GM12891 (cell line): ENCODE measurements around the gene DEPDC4.

Source experiments
- PAX5 ChIP-seq: IDR thresholded peaks from 2 replicates; pipeline ENCODE4 v1.6.1; 2011; ENCODE audit warnings: low read length, moderate library complexity, mild to moderate bottlenecking; ENCODE audit not compliant: insufficient read depth, severe bottlenecking
- POLR2A ChIP-seq: IDR thresholded peaks from 2 replicates; pipeline ENCODE4 v1.6.1; 2011; ENCODE audit warnings: low read depth, low read length, control low read depth
- POLR2AphosphoS5 ChIP-seq: IDR thresholded peaks from 2 replicates; pipeline ENCODE4 v1.6.1; 2011; ENCODE audit warnings: low read depth, low read length, control low read depth
- POU2F2 ChIP-seq: IDR thresholded peaks from 2 replicates; pipeline ENCODE4 v1.6.1; 2011; ENCODE audit warnings: low read depth, mild to moderate bottlenecking, control low read depth, low read length, moderate library complexity
- SPI1 ChIP-seq: IDR thresholded peaks from 2 replicates; pipeline ENCODE4 v1.6.1; 2011; ENCODE audit warnings: low read depth, low read length, control low read depth
- TAF1 ChIP-seq: IDR thresholded peaks from 2 replicates; pipeline ENCODE4 v1.6.1; 2011; ENCODE audit warnings: low read depth, low read length, control low read depth

- TF ChIP-seq POLR2AphosphoS5, result no peak
- no peak for TF ChIP-seq POLR2A
- TF ChIP-seq TAF1, result no peak
- TF ChIP-seq SPI1, result no peak
- no peak for TF ChIP-seq POU2F2
- no peak for TF ChIP-seq PAX5
Observed at GRCh38 chr12:100311317-100311716, 44.4 kb upstream of the DEPDC4 start.
